Thoracic aorta (tissue), 2 donors: ENCODE measurements around the gene MMP28. TPM values are rescaled to one million over a fixed set of nuclear protein-coding genes. Genes with fewer than 3 reads are reported as not detected.

Experiments
- ATAC-seq: fragments of 150-250 bp; one replicate; pipeline ENCODE4 v1.8.0; 2017; ENCODE audit warnings: low read depth; ENCODE audit not compliant: insufficient number of reproducible peaks, low FRiP score
- DNase-seq: peaks from one replicate; pipeline ENCODE4 v3.0.0-alpha.2; 2020; ENCODE audit warnings: low spot score
- H3K27ac ChIP-seq, 2 donors: fragments of 200-600 bp; sonication (generic); 1 replicate in 1 of 2; 2 replicates in 1 of 2; pipeline ENCODE4 v1.5.1; 2016; ENCODE audit warnings: mild to moderate bottlenecking in 2 of 2, moderate library complexity in 2 of 2
- H3K27me3 ChIP-seq: fragments of 200-600 bp; sonication (generic); replicated peaks from 2 replicates; pipeline ENCODE4 v1.6.0; 2016; ENCODE audit warnings: mild to moderate bottlenecking; ENCODE audit not compliant: insufficient read depth
- H3K36me3 ChIP-seq: fragments of 200-600 bp; sonication (generic); one replicate; pipeline ENCODE4 v1.5.1; 2016
- H3K4me1 ChIP-seq, 2 donors: fragments of 200-600 bp; sonication (generic); 1 replicate in 1 of 2; 2 replicates in 1 of 2; pipeline versions ENCODE4 v1.5.1 to v1.6.0; 2016; ENCODE audit warnings: low read depth in 2 of 2, mild to moderate bottlenecking in 1 of 2; ENCODE audit not compliant: control insufficient read depth in 1 of 2
- H3K4me3 ChIP-seq: fragments of 200-600 bp; sonication (generic); 2 replicates; pipeline ENCODE4 v1.5.1; 2016; ENCODE audit warnings: mild to moderate bottlenecking
- H3K9me3 ChIP-seq: fragments of 200-600 bp; sonication (generic); 2 replicates; pipeline ENCODE4 v1.5.1; 2016
- total RNA-seq, 2 donors: library from RNA; depleted of rRNA; stranded (reverse); fragments of >200 nt; gene quantifications; one replicate each; pipeline versions ENCODE4 v1.1.0 to v1.2.3, GENCODE V29; 2016
- TF ChIP-seq, protein P1 (sequence below): fragments of 200-600 bp; sonication (generic); IDR thresholded peaks from one replicate; pipeline ENCODE4 v1.5.1; 2019; ENCODE audit warnings: antibody characterized with exemption

Gene MMP28
- total RNA-seq, 2 donors from 2014 or later, result 4.8 to 18.5 TPM

DNA sequence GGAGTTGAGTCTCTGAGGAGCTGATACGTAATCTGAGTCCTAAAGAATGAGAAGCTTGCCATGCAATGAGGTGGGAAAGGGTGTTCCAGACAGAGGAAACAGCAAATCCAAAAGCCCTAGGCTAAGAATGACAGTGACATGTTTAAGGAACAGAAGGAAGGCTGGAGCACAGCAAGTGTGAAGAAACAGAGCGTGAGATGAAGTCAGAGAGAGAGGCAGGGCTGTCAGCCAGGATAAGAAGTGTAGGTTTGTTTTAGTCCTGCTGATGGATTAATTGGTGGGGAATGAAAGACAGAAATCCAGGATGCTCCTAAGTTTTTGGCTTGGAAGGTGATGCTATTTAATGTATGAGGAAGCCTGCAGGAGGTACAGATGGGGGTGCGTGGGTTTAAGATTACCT, 14.5 kb downstream of the MMP28 start:
- peaks cover 13 to 32% of the 10 kb centered on the region in 2 donors for H3K4me1 ChIP-seq
- H3K9me3 ChIP-seq, result no peaks in the 10 kb centered on the region
- H3K4me3 ChIP-seq, result no peak overlapping the region
- no peak for DNase-seq
- H3K27me3 ChIP-seq, result no peaks in the 10 kb centered on the region
- TF ChIP-seq, protein P1, sequence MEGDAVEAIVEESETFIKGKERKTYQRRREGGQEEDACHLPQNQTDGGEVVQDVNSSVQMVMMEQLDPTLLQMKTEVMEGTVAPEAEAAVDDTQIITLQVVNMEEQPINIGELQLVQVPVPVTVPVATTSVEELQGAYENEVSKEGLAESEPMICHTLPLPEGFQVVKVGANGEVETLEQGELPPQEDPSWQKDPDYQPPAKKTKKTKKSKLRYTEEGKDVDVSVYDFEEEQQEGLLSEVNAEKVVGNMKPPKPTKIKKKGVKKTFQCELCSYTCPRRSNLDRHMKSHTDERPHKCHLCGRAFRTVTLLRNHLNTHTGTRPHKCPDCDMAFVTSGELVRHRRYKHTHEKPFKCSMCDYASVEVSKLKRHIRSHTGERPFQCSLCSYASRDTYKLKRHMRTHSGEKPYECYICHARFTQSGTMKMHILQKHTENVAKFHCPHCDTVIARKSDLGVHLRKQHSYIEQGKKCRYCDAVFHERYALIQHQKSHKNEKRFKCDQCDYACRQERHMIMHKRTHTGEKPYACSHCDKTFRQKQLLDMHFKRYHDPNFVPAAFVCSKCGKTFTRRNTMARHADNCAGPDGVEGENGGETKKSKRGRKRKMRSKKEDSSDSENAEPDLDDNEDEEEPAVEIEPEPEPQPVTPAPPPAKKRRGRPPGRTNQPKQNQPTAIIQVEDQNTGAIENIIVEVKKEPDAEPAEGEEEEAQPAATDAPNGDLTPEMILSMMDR, result no peak
- no peak overlapping the region for H3K27ac ChIP-seq
- ATAC-seq, result no peak
- H3K36me3 ChIP-seq, result no peaks in the 10 kb centered on the region

DNA sequence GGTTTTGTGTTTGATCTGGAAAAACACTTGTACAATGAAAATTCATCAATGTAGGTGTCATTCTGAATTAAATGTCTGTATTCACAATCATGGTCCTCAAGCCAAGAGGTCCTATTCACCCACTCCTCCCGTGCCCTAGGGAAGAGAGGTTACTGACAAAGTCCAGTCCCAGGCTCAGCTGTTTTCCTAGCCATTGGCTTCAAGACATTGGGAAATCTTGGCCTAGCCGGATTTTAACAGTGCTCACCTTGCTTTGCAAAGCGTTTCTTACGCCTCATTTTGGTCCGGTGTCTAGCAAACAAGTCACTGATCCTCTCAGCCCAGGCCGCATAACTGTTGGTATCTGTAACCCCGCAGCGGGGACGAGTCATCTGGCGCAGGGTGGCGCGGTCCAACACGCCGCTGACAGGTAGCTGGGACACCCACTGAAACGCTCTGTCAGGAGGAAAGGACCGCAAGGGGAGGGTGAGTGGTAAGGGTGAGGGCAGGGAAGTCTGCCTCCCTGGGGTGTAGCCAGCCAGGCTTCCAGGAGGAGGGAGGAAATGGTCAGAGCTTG, 16.7 kb downstream of the MMP28 start:
- DNase-seq (no peak), ATAC-seq (no peak)
- Histone ChIP-seq H3K27me3 (no peaks in the 10 kb centered on the region), H3K4me3 (no peak overlapping the region), H3K27ac (no peak overlapping the region), H3K36me3 (no peaks in the 10 kb centered on the region), H3K4me1 (peaks cover 18 to 39% of the 10 kb centered on the region in 2 donors), H3K9me3 (no peaks in the 10 kb centered on the region)
- TF ChIP-seq, protein P1, result no peak

DNA sequence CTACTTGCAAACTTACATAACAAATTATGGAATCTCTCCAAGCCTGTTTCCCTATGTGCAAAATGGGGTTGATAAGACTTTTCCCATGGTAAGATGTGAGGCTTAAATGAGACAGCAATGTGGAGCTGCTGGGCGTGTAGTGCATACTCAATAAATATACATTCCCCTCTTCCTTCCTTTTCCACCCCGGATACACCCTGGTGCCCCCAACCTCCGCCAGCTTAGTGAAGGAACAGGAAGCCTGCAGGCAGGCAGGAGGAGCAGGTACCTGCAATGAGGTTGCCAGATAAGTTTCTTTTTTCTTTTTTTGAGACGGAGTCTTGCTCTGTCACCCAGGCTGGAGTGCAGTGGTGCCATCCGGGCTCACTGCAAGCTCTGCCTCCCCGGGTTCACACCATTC, 19.9 kb downstream of the MMP28 start:
- H3K4me3 ChIP-seq, result peak overlapping the region; percentile 58
- no peak for DNase-seq
- H3K9me3 ChIP-seq, result no peaks in the 10 kb centered on the region
- no peak for ATAC-seq
- no peaks in the 10 kb centered on the region for H3K27me3 ChIP-seq
- TF ChIP-seq, protein P1, result no peak
- H3K27ac ChIP-seq, result peak overlapping the region; percentile 87 to 94
- no peaks in the 10 kb centered on the region for H3K36me3 ChIP-seq
- H3K4me1 ChIP-seq, result peaks cover 12 to 32% of the 10 kb centered on the region in 2 donors

DNA sequence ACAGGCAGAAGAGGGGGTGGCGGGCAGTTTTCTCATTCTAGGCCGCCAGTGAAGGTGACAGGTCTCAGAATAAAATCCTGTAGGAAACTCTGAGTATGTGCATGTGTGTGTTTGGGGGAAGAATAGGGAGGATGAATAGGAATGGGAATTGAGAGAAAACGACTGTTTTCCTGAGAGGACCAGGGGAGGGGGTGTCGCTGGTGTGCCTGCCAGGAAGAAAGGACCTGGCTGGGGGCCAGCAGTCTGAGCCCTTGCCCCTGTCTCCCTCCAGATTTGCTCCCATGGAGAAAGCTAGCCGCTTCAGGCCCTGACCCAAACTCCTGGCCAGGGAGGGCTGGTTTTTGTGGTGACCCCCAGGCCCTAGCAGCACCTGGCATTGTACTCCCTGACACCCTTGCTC, 20.4 kb downstream of the MMP28 start:
- Histone ChIP-seq H3K27ac (peak overlapping the region; percentile 87 to 94), H3K9me3 (no peaks in the 10 kb centered on the region), H3K4me1 (peaks cover 12 to 32% of the 10 kb centered on the region in 2 donors), H3K27me3 (no peaks in the 10 kb centered on the region), H3K4me3 (peak overlapping the region; percentile 58), H3K36me3 (no peaks in the 10 kb centered on the region)
- ATAC-seq, result no peak
- TF ChIP-seq, protein P1, result no peak
- DNase-seq, result no peak

DNA sequence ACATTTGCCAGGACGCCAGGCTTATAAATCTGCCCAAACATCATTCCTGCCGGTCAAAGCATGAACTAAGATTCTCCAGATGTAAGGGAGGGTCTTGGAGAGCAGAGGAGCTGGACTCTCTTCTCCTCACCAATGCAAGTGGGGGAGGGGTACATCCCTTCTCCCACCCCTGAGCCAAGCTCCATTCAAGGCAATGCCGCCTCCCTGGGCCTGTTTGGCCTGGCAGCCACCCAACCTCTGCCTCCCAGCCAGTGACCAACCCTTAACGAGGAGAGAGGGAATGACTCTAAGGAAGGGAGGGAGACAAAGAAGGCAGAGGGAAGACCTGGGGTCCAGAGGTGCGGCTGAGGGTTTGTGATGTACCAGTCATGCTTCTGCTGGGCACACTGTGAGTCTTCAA, 20.9 kb downstream of the MMP28 start:
- no peaks in the 10 kb centered on the region for H3K27me3 ChIP-seq
- H3K9me3 ChIP-seq, result no peaks in the 10 kb centered on the region
- H3K4me3 ChIP-seq, result peak overlapping the region; percentile 58
- peak overlapping the region; percentile 87 to 94 for H3K27ac ChIP-seq
- DNase-seq (peak; percentile 50), ATAC-seq (peak; percentile 75)
- no peaks in the 10 kb centered on the region for H3K36me3 ChIP-seq
- peaks cover 12 to 32% of the 10 kb centered on the region in 2 donors for H3K4me1 ChIP-seq
- TF ChIP-seq, protein P1, result no peak
